DMS 273 treated with DMSO at 0.1 percent for 48 hours (cell line): Measurements from ENCODE around the gene SLC38A5.
"Not testable (repeated sequence)": the region's sequence is repeated elsewhere in the genome, so short reads cannot be mapped to it uniquely, and the experiment has no call there.

Experiments used
- DNase-seq: peaks from one replicate; lab custom pipeline; 2025; lab: John Stamatoyannopoulos, UW

The SLC38A5 gene

GRCh38 chrX:48470110-48470832 is at the start of gene SLC38A5:
TSS of gene SLC38A5 (minus strand) at chrX:48470260. CDS start at chrX:48467924, 2,336 bp downstream.
- no peak for DNase-seq

GRCh38 chrX:48519481-48519880 is 49.4 kb upstream of the SLC38A5 start:
- not testable (repeated sequence) for DNase-seq

GRCh38 chrX:48516987-48517386 is 46.9 kb upstream of the SLC38A5 start:
- DNase-seq, result no peak

- no peak for DNase-seq
These were observed 46.2 kb upstream of the SLC38A5 start for GRCh38 chrX:48516285-48516684.

GRCh38 chrX:48515842-48516241 is 45.8 kb upstream of the SLC38A5 start:
- DNase-seq, result no peak

- no peak for DNase-seq
These were observed 44.9 kb upstream of the SLC38A5 start for GRCh38 chrX:48514868-48515460.

- no peak for DNase-seq
These were observed 44.2 kb upstream of the SLC38A5 start for GRCh38 chrX:48514126-48514806.

- DNase-seq, result no peak
These were observed 43.6 kb upstream of the SLC38A5 start for GRCh38 chrX:48513670-48514069.

- no peak for DNase-seq
These were observed 42.4 kb upstream of the SLC38A5 start for GRCh38 chrX:48512371-48512935.

- DNase-seq, result no peak
These were observed 41.5 kb upstream of the SLC38A5 start for GRCh38 chrX:48511560-48511959.

- DNase-seq, result no peak
These were observed 39.6 kb upstream of the SLC38A5 start for GRCh38 chrX:48509619-48510018.

- no peak for DNase-seq
These were observed 39.2 kb upstream of the SLC38A5 start for GRCh38 chrX:48509245-48509590.

- DNase-seq, result no peak
These were observed 38.6 kb upstream of the SLC38A5 start, which contains the start of gene PORCN for GRCh38 chrX:48508400-48509244. TSS of gene PORCN (plus strand) at chrX:48508992. CDS start at chrX:48509821, 829 bp downstream.

GRCh38 chrX:48507246-48507645 is 37.2 kb upstream of the SLC38A5 start:
- DNase-seq, result no peak

GRCh38 chrX:48505481-48505880 is 35.4 kb upstream of the SLC38A5 start:
- DNase-seq, result no peak

- DNase-seq, result no peak
These were observed 34.2 kb upstream of the SLC38A5 start for GRCh38 chrX:48504261-48504660.

- DNase-seq, result no peak
These were observed 28.3 kb upstream of the SLC38A5 start for GRCh38 chrX:48498374-48498809.

- DNase-seq, result no peak
These were observed 27.8 kb upstream of the SLC38A5 start for GRCh38 chrX:48497871-48498270.

- no peak for DNase-seq
These were observed 26.6 kb upstream of the SLC38A5 start for GRCh38 chrX:48496660-48497059.

- no peak for DNase-seq
These were observed 23.9 kb upstream of the SLC38A5 start for GRCh38 chrX:48493890-48494364.

GRCh38 chrX:48492293-48492910 is 22.3 kb upstream of the SLC38A5 start:
- DNase-seq, result no peak
